ENCODE data around the gene SBF2. TPM values are rescaled to one million over a fixed set of nuclear protein-coding genes. Genes with fewer than 3 reads are reported as not detected.

The SBF2 gene
- total RNA-seq, 2 donors from 2014 or later, result 53.8 to 60.8 TPM

DNA sequence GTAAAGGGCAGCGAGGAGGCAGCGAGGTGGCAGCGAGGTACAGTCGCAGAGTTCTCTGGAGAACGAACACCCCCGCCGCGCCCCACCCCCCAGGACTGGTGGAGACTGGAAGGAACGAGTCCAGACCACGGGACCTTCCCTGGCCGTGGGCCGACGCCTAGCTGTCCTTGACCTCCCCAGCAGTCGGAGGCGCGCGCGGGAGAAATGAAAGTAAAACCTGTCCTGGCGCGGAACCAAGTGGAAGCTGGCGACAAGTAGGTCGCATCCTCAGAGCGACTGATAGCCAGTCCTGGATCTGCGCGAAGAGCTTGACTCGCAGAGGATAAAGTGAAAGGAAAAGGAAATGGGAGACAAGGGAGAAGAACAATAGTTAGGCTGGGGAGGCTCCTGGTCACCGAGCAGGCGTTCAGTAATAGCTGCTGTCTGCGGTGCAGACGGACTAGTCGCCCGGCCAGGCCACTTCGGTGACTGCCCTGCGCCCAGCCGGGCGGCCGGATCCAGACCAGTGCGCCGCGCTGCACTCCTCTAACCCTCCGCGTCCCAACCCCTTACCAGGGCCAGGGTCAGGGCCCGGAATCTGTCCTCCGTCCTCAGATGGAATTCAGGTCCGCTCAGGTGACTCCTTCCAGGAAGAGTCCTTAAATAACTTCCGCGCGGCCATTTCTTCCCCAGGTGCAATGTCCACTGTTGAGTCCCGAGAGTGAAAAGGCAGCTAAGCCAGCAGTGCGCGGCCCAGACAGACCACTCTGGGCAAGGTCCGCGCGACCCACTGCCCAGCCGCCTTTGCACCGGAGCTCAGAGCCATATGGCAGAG, 8.9 kb upstream of the SBF2 start:
- Histone ChIP-seq H3K9me3 (no peaks in the 10 kb centered on the region), H3K4me1 (ENCODE audit: control insufficient read depth in 1 of 2, low read depth in 2 of 2) (peaks cover 6 to 47% of the 10 kb centered on the region in 2 donors), H3K4me3 (peak overlapping the region; percentile 90), H3K27me3 (replicated peaks; ENCODE audit: insufficient read depth) (no peaks in the 10 kb centered on the region), H3K27ac (peak overlapping the region; percentile 77), H3K36me3 (no peaks in the 10 kb centered on the region)
- ATAC-seq (ENCODE audit: insufficient number of reproducible peaks, low FRiP score, low read depth), result no peak
- TF ChIP-seq, protein P1, sequence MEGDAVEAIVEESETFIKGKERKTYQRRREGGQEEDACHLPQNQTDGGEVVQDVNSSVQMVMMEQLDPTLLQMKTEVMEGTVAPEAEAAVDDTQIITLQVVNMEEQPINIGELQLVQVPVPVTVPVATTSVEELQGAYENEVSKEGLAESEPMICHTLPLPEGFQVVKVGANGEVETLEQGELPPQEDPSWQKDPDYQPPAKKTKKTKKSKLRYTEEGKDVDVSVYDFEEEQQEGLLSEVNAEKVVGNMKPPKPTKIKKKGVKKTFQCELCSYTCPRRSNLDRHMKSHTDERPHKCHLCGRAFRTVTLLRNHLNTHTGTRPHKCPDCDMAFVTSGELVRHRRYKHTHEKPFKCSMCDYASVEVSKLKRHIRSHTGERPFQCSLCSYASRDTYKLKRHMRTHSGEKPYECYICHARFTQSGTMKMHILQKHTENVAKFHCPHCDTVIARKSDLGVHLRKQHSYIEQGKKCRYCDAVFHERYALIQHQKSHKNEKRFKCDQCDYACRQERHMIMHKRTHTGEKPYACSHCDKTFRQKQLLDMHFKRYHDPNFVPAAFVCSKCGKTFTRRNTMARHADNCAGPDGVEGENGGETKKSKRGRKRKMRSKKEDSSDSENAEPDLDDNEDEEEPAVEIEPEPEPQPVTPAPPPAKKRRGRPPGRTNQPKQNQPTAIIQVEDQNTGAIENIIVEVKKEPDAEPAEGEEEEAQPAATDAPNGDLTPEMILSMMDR (IDR thresholded peaks at IDR 0.05), result no peak
- peak; percentile 41 for DNase-seq (ENCODE audit: low spot score)

DNA sequence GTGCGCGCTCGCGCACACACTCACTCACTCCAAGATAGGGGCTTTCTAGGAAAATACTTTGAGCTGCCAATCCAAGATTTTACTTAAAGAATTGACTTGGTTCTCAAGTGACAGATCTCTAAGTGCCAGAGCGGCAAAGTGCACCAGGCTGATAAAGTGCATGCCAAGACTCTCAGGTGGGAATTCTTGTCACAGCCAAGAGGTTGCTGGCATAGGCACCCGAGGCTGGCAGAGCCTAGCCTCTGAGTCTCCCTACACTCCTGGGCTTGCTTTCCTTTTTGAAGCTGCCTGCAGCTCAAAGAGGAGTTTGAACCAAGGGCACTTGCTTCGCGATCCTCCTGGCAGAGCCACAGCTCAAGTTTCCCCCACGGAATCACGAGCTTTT, 8.3 kb upstream of the SBF2 start:
- H3K4me1 ChIP-seq (ENCODE audit: control insufficient read depth in 1 of 2, low read depth in 2 of 2), result peaks cover 4 to 43% of the 10 kb centered on the region in 2 donors
- DNase-seq (ENCODE audit: low spot score) (no peak), ATAC-seq (ENCODE audit: insufficient number of reproducible peaks, low FRiP score, low read depth) (no peak)
- TF ChIP-seq, protein P1 (IDR thresholded peaks at IDR 0.05), result no peak
- H3K9me3 ChIP-seq, result no peaks in the 10 kb centered on the region
- H3K27ac ChIP-seq, result peak overlapping the region; percentile 77
- no peaks in the 10 kb centered on the region for H3K27me3 ChIP-seq (replicated peaks; ENCODE audit: insufficient read depth)
- peak overlapping the region; percentile 90 for H3K4me3 ChIP-seq
- no peaks in the 10 kb centered on the region for H3K36me3 ChIP-seq

DNA sequence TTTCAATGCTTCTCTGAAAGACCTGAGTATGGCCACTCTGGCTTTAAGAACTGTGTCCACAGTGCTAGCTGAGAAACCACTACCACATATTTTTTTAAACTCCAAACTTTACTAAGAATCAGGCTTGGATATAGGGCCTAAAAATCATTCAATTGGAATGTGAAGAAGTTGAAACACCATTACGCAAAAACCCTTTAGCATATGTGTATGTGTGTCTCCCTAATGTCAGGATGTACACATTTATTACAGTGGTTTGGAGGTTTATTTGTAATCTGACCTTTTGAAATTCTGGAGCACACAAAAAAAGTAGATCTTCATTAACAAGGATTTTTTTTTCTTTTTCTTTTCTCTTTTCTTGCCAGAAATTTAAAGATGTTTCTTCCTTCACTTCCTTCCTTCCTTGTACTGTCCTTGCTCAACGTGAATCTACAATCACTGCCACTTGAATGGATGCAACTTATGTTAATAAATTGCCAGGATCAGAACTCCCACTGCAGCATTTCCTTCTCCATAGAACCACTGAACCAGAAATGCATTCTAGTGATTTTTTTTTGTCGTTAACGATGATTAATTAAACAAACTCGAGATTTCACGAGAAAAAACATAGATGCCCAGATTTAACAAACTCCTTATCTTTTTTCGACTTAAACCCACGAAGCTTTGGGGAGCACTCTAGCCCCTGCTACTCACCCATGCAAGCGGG, 7.8 kb upstream of the SBF2 start:
- ATAC-seq (ENCODE audit: insufficient number of reproducible peaks, low FRiP score, low read depth) (no peak), DNase-seq (ENCODE audit: low spot score) (no peak)
- Histone ChIP-seq H3K27ac (peak overlapping the region in 1 of 2 donors; percentile 77), H3K4me1 (ENCODE audit: control insufficient read depth in 1 of 2, low read depth in 2 of 2) (peaks cover 3 to 38% of the 10 kb centered on the region in 2 donors), H3K36me3 (no peaks in the 10 kb centered on the region), H3K4me3 (peak overlapping the region; percentile 90), H3K27me3 (replicated peaks; ENCODE audit: insufficient read depth) (no peaks in the 10 kb centered on the region), H3K9me3 (no peaks in the 10 kb centered on the region)
- TF ChIP-seq, protein P1 (IDR thresholded peaks at IDR 0.05), result no peak

DNA sequence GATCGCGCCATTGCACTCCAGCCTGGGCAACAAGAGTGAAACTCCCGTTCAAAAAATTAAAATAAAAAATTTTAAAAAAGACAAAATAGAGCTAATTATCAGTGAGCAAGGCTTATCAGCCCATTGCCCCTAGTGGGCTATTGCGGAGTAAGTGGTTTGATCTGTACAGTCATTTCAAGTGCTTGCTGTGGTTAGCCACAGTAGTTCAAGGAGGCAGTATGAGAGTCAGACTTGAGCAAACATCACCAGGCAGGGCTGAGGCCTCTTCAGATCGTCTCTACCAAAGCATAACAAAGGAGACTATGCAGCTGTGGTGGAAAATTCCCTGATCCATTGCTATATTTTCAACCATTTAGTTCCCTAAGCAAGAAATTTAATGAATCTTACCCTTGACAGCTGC, 4.3 kb upstream of the SBF2 start:
- H3K9me3 ChIP-seq, result no peaks in the 10 kb centered on the region
- no peak for ATAC-seq (ENCODE audit: insufficient number of reproducible peaks, low FRiP score, low read depth)
- no peak overlapping the region for H3K27ac ChIP-seq
- no peaks in the 10 kb centered on the region for H3K36me3 ChIP-seq
- no peak for DNase-seq (ENCODE audit: low spot score)
- TF ChIP-seq, protein P1 (IDR thresholded peaks at IDR 0.05), result no peak
- no peak overlapping the region for H3K4me3 ChIP-seq
- H3K4me1 ChIP-seq (ENCODE audit: control insufficient read depth in 1 of 2, low read depth in 2 of 2), result peaks cover 0 to 15% of the 10 kb centered on the region in 2 donors
- H3K27me3 ChIP-seq (replicated peaks; ENCODE audit: insufficient read depth), result no peaks in the 10 kb centered on the region
